IPS-18a (cell line): ENCODE data around the gene CXCL16.
"Not testable (repeated sequence)": the region's sequence is repeated elsewhere in the genome, so short reads cannot be mapped to it uniquely, and the experiment has no call there.

Experiments used
- H3K27ac ChIP-seq: one replicate; pipeline ENCODE4 v1.5.1; 2013; ENCODE audit warnings: low read length
- H3K27me3 ChIP-seq: one replicate; pipeline ENCODE4 v1.6.1; 2013; ENCODE audit warnings: mild to moderate bottlenecking, low read length; ENCODE audit not compliant: control insufficient read depth, insufficient read depth
- H3K36me3 ChIP-seq: one replicate; pipeline ENCODE4 v1.6.1; 2013; ENCODE audit warnings: low read depth, low read length; ENCODE audit not compliant: control insufficient read depth
- H3K4me1 ChIP-seq: one replicate; pipeline ENCODE4 v1.6.1; 2013; ENCODE audit warnings: low read depth, low read length; ENCODE audit not compliant: control insufficient read depth
- H3K4me3 ChIP-seq: one replicate; pipeline ENCODE4 v1.5.1; 2013; ENCODE audit warnings: low read length
- H3K9ac ChIP-seq: one replicate; pipeline ENCODE4 v1.6.1; 2013; ENCODE audit warnings: mild to moderate bottlenecking, low read length, moderate library complexity
- H3K9me3 ChIP-seq: one replicate; pipeline ENCODE4 v1.6.1; 2013; ENCODE audit warnings: low read depth, low read length; ENCODE audit not compliant: control insufficient read depth

Gene CXCL16

DNA sequence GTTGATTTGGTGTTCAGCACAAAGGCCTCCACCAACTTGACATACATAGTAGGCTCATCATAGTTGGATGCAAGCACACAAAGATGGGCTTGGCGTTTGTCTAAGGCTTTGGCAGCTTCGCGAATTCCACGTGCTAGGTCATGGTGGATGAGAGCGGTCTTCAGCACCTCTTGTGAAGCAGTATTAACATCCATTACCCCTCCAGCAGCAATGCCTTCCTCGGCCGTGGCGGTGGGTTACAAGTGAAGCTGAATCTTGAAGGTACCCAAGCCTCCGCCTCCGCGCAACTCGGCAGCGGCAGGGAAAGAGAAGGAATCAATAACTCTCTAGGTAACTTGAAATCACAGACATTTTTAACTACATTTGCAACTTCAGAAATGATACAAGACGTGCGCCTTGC, 34.7 kb downstream of the CXCL16 start:
- H3K27me3 ChIP-seq = no peaks in the 10 kb centered on the region
- peaks cover 5% of the 10 kb centered on the region for H3K4me1 ChIP-seq
- peaks cover 5% of the 10 kb centered on the region for H3K36me3 ChIP-seq
- no peak overlapping the region for H3K27ac ChIP-seq
- peak overlapping the region; percentile 89 for H3K4me3 ChIP-seq
- no peaks in the 10 kb centered on the region for H3K9me3 ChIP-seq
- H3K9ac ChIP-seq = no peak overlapping the region

GRCh38 chr17:4704574-4704907, 35.2 kb downstream of the CXCL16 start:
- H3K27ac ChIP-seq, H3K27me3 ChIP-seq: not testable (repeated sequence)
- H3K4me3 ChIP-seq = peak overlapping the region; percentile 89

GRCh38 chr17:4703330-4703691, 36.4 kb downstream of the CXCL16 start:
- Histone ChIP-seq H3K9ac (peak overlapping the region; percentile 85), H3K9me3 (no peaks in the 10 kb centered on the region), H3K36me3 (peaks cover 5% of the 10 kb centered on the region), H3K4me1 (peaks cover 5% of the 10 kb centered on the region), H3K4me3 (peak overlapping the region; percentile 89), H3K27ac (no peak overlapping the region), H3K27me3 (no peaks in the 10 kb centered on the region)

More at GRCh38 chr17:4704574-4704907, 35.2 kb downstream of the CXCL16 start:
- not testable (repeated sequence) for H3K36me3 ChIP-seq, H3K9me3 ChIP-seq, H3K4me1 ChIP-seq
- peak overlapping the region; percentile 85 for H3K9ac ChIP-seq

DNA sequence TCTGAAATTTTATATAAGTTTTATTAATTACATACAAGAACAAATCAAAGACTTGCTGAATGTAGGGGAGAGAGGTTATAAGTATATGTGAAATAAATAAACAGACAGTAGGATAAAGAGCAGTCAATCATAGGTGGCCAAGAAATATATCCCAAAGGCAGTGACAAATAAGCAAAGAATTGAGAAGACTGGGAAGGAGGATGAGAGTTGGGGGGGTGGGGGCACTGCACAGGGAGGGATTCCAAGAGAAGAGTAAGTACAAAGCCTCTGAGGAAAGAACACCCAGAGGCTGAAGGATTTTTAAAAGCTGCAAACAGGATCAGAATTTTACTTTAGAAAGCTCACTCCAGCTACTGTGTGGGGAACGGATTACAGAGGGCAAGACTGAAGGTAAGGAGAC, 38.6 kb downstream of the CXCL16 start:
- H3K9ac ChIP-seq = no peak overlapping the region
- no peaks in the 10 kb centered on the region for H3K4me1 ChIP-seq

DNA sequence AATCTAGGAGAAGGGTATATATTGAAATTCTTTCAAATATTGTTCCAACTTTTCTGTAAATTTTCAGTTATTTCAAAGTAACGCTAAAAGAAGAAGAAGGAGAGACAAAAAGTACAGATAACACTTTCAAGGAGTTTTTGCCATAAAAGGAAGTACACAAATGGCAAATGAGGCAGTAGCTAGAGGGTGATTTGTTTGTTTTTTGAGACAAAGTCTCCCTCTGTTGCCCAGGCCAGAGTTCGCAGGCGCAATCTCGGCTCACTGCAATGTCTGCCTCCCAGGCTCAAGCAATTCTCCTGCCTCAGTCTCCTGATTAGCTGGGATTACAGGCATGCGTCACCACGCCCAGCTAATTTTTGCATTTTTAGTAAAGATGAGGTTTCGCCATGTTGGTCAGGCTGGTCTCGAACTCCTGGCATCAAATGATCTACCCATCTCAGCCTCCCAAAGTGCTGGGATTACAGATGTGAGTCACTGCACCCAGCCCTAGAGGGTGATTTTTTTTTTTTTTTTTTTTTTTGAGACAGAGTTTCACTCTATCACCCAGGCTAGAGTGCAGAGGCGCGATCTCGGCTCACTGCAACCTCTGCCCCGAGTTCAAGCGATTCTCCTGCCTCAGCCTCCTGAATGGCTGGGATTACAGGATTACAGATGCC, 40.2 kb downstream of the CXCL16 start:
- H3K9me3 ChIP-seq, H3K27me3 ChIP-seq, H3K27ac ChIP-seq, H3K9ac ChIP-seq, H3K4me3 ChIP-seq, H3K4me1 ChIP-seq: not testable (repeated sequence)
- H3K36me3 ChIP-seq = peaks cover 27% of the 10 kb centered on the region

More for the DNA sequence above, 38.6 kb downstream of the CXCL16 start:
- H3K27me3 ChIP-seq = no peaks in the 10 kb centered on the region
- H3K27ac ChIP-seq = no peak overlapping the region
- peaks cover 25% of the 10 kb centered on the region for H3K36me3 ChIP-seq
- H3K4me3 ChIP-seq = no peak overlapping the region
- H3K9me3 ChIP-seq = no peaks in the 10 kb centered on the region

DNA sequence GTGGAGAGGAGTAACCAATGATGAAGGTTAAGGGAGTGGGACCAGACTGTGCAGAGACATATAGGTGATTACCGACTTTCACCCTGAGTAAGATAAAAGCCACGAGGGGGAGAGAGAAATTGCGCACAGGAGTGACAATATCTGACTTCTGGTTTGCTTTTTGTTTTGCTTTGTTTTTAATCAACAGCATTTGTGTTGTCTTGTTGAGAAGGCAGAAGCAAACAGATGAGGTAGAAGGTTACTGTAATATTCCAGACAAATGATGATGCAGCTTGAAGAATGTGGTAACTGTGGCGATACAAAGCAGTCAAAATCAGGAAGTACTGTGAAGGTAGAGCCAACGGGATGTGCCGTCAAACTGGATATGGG, 43.3 kb downstream of the CXCL16 start:
- H3K9ac ChIP-seq = no peak overlapping the region
- peaks cover 24% of the 10 kb centered on the region for H3K36me3 ChIP-seq
- H3K4me1 ChIP-seq = no peaks in the 10 kb centered on the region
- no peaks in the 10 kb centered on the region for H3K9me3 ChIP-seq
- no peak overlapping the region for H3K4me3 ChIP-seq
- H3K27ac ChIP-seq = no peak overlapping the region
- H3K27me3 ChIP-seq = no peaks in the 10 kb centered on the region

DNA sequence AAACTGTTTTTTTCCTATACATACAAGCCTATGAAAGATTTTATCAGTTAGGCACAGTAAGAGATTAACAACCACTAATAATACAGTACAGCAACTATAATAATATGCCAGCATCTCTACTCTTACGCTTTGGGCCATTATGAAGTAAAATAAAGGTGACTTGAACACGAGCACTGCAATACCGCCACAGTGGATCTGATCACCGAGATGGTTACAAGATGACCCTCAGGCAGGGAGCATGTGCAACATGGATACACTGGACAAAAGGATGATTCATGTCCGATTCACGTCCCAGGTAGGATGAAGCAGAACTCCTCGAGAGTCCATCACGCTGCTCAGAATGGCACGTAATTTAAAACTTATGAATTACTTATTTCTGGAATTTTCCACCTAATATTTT, 46.3 kb downstream of the CXCL16 start:
- Histone ChIP-seq H3K27me3 (no peaks in the 10 kb centered on the region), H3K36me3 (peaks cover 42% of the 10 kb centered on the region), H3K27ac (no peak overlapping the region), H3K9ac (no peak overlapping the region), H3K9me3 (no peaks in the 10 kb centered on the region), H3K4me3 (no peak overlapping the region), H3K4me1 (no peaks in the 10 kb centered on the region)

- H3K4me3 ChIP-seq = no peak overlapping the region
- peaks cover 33% of the 10 kb centered on the region for H3K36me3 ChIP-seq
- no peak overlapping the region for H3K9ac ChIP-seq
Measured at GRCh38 chr17:4691686-4692085, 48.0 kb downstream of the CXCL16 start.

GRCh38 chr17:4690745-4691144, 49.0 kb downstream of the CXCL16 start:
- H3K9me3 ChIP-seq = no peaks in the 10 kb centered on the region
- no peak overlapping the region for H3K9ac ChIP-seq
- no peak overlapping the region for H3K27ac ChIP-seq
- H3K27me3 ChIP-seq = no peaks in the 10 kb centered on the region
- H3K4me1 ChIP-seq = no peaks in the 10 kb centered on the region
- H3K4me3 ChIP-seq = no peak overlapping the region
- peaks cover 30% of the 10 kb centered on the region for H3K36me3 ChIP-seq

More at GRCh38 chr17:4691686-4692085, 48.0 kb downstream of the CXCL16 start:
- Histone ChIP-seq H3K27me3 (no peaks in the 10 kb centered on the region), H3K9me3 (no peaks in the 10 kb centered on the region), H3K4me1 (no peaks in the 10 kb centered on the region), H3K27ac (no peak overlapping the region)

GRCh38 chr17:4689872-4690271, 49.9 kb downstream of the CXCL16 start:
- H3K9ac ChIP-seq, H3K9me3 ChIP-seq, H3K4me1 ChIP-seq, H3K27me3 ChIP-seq, H3K4me3 ChIP-seq, H3K27ac ChIP-seq: not testable (repeated sequence)
- H3K36me3 ChIP-seq = peaks cover 36% of the 10 kb centered on the region

DNA sequence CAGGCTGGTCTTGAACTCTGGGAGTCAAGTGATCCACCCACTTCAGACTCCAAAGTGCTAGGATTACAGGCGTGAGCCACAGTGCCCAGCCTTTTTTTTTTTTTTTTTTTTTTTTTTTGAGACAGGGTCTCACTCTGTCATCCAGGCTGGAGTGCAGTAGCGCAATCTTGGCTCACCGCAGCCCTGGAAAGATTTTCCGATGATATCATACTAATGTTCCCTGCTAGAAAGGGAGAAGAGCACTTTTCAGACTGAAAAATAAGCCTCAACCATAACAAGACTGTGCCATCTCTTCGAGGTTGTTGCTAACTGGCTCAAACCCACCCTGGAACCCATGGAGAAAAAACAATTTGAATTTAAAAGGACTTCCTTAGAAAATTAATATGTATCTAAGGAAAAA, 56.0 kb downstream of the CXCL16 start:
- not testable (repeated sequence) for H3K9me3 ChIP-seq, H3K4me1 ChIP-seq, H3K27ac ChIP-seq, H3K27me3 ChIP-seq, H3K4me3 ChIP-seq, H3K9ac ChIP-seq
- peaks cover 57% of the 10 kb centered on the region for H3K36me3 ChIP-seq
